Adrenal gland (tissue), 5 donors: ENCODE data around the gene TMPRSS11D.

Source experiments
- CTCF ChIP-seq, 6 experiments: fragments of 450-650 bp in 4 of 6; fragments of 200-600 bp in 2 of 6; sonication (generic) in 1 of 6; IDR thresholded peaks; 1 replicate in 5 of 6; 2 replicates in 1 of 6; pipeline versions ENCODE4 v1.5.1 to v1.8.0; 2016 to 2021; ENCODE audit warnings: antibody characterized with exemption in 6 of 6, mild to moderate bottlenecking in 2 of 6, moderate library complexity in 1 of 6
- POLR2A ChIP-seq, 2 donors: fragments of 450-650 bp; IDR thresholded peaks; one replicate each; pipeline ENCODE4 v1.6.1; 2017; ENCODE audit warnings: antibody characterized with exemption in 2 of 2, mild to moderate bottlenecking in 2 of 2, moderate library complexity in 1 of 2
- donor health status: DM: no; HTN: no; CAD: no.

GRCh38 chr4:67779631-67780030 lies 104.2 kb downstream of the TMPRSS11D start:
- no peak for TF ChIP-seq POLR2A (IDR thresholded peaks at IDR 0.05)
- no peak for TF ChIP-seq CTCF (IDR thresholded peaks at IDR 0.05)
